Activated naive CD8-positive, alpha-beta T cell treated with anti-CD3 and anti-CD28 coated beads, Interleukin-2, amount 10 ng/mL, durations not matched to agents 7 days and 5 days (primary cell): ENCODE results near the gene TEAD1. TPM values are rescaled to one million over a fixed set of nuclear protein-coding genes. Genes with fewer than 3 reads are reported as not detected.

Experiments used
- ATAC-seq: fragments of 150-1000 bp; cut with Tn5 transposase; one replicate; pipeline ENCODE4 v1.10.0; 2021; ENCODE audit warnings: low read depth, moderate library complexity
- POLR2A ChIA-PET: fragments of 350-600 bp; sonication (Branson Sonifier 250); formaldehyde crosslinking; loops from one replicate; lab custom pipeline; 2021; ENCODE audit warnings: antibody characterized with exemption; lab: Charles Lee
- DNase-seq: peaks from one replicate; pipeline ENCODE4 v3.0.0; 2021
- H3K27ac Mint-ChIP-seq: one replicate; pipeline ENCODE4 v1.8.0; 2022; ENCODE audit warnings: mild to moderate bottlenecking, mixed read lengths
- H3K27me3 Mint-ChIP-seq: one replicate; pipeline ENCODE4 v1.8.0; 2022; ENCODE audit warnings: mild to moderate bottlenecking, moderate library complexity, mixed read lengths
- H3K36me3 Mint-ChIP-seq: one replicate; pipeline ENCODE4 v1.8.0; 2021; ENCODE audit warnings: mild to moderate bottlenecking, mixed read lengths
- H3K4me1 Mint-ChIP-seq: one replicate; pipeline ENCODE4 v1.8.0; 2021; ENCODE audit warnings: mixed read lengths
- H3K4me3 Mint-ChIP-seq: one replicate; pipeline ENCODE4 v1.8.0; 2022; ENCODE audit warnings: mild to moderate bottlenecking, moderate library complexity, mixed read lengths
- H3K9me3 Mint-ChIP-seq: one replicate; pipeline ENCODE4 v1.8.0; 2021; ENCODE audit warnings: mixed read lengths
- total RNA-seq, 2 experiments: library from RNA; stranded (reverse); gene quantifications; one replicate each; pipeline ENCODE4 v1.2.3, GENCODE V29; 2021

Gene TEAD1
- total RNA-seq, 2 experiments from 2014 or later: not detected

GRCh38 chr11:12961615-12962014 is 287.4 kb downstream of the TEAD1 start:
- Mint-ChIP-seq H3K27me3 (peaks cover 26% of the 10 kb centered on the region), H3K4me3 (no peak overlapping the region)

DNA sequence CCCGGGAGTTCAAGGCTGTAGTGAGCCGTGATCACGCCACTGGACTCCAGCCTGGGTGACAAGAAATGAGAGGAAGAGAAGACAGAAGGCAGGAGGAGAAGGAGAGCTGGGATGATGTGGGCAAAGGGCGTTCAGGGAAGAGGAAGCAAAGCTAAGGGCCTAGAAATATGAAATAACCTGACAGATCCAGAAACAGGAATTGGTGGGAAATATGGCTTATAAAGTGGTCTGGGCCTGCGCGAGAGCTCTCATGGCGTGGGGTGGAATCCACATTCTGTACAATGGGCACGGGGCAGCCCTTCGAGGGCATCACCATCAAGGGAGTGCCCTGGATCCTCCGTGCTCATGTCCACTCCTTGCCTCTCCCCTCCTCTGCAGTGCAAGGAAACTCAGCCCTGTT is 288.1 kb downstream of the TEAD1 start:
- H3K36me3 Mint-ChIP-seq: no peaks in the 10 kb centered on the region

More at GRCh38 chr11:12961615-12962014, 287.4 kb downstream of the TEAD1 start:
- no peak overlapping the region for H3K27ac Mint-ChIP-seq
- POLR2A ChIA-PET: no interaction called here
- DNase-seq: no peak
- H3K4me1 Mint-ChIP-seq: peaks cover 7% of the 10 kb centered on the region
- no peaks in the 10 kb centered on the region for H3K36me3 Mint-ChIP-seq
- no peak for ATAC-seq
- no peaks in the 10 kb centered on the region for H3K9me3 Mint-ChIP-seq

GRCh38 chr11:12963051-12963450 is 288.8 kb downstream of the TEAD1 start:
- H3K9me3 Mint-ChIP-seq: no peaks in the 10 kb centered on the region
- POLR2A ChIA-PET: no interaction called here
- no peaks in the 10 kb centered on the region for H3K36me3 Mint-ChIP-seq
- no peak for ATAC-seq
- peaks cover 26% of the 10 kb centered on the region for H3K27me3 Mint-ChIP-seq
- no peak overlapping the region for H3K4me3 Mint-ChIP-seq
- no peak for DNase-seq
- H3K27ac Mint-ChIP-seq: no peak overlapping the region
- H3K4me1 Mint-ChIP-seq: peaks cover 7% of the 10 kb centered on the region

More for the DNA sequence above, 288.1 kb downstream of the TEAD1 start:
- ATAC-seq: no peak
- peaks cover 26% of the 10 kb centered on the region for H3K27me3 Mint-ChIP-seq
- H3K4me1 Mint-ChIP-seq: peaks cover 7% of the 10 kb centered on the region
- no peak overlapping the region for H3K27ac Mint-ChIP-seq
- DNase-seq: no peak
- H3K4me3 Mint-ChIP-seq: no peak overlapping the region
- POLR2A ChIA-PET: no interaction called here
- H3K9me3 Mint-ChIP-seq: no peaks in the 10 kb centered on the region

DNA sequence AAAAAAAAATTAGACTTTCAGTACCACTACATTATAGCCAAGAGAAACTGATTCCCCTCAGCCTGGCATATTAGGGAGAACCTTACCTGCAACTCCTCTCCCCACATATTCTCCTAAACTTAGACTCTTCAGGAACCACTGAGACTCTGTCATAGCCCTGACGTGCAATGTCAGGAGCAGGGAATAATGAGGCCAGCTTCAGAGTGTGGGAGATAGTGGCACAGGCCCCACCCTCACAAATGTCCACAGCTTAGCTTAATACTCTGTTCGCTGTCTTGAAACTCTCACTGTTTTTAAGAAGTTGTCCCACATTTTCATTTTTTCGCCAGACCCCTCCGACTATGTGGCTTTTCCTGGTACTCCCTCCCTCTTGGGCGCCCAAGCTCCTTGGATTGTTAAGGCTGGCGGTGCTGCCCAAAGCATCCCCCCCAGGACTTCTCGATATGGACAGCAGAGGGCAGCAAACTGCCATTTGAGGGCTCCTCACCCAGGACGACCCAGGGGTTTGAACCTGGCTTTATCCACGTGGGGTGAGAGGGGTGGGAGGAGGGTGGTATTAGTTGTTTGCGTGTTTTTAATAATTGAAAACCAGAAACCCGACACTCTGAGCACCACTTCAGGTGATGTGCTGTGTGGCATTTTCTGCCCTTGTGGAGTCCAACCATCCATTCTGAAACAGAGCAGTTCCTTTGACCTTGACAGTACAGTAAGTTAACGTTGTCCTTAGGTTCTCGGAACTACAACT is 289.7 kb downstream of the TEAD1 start:
- DNase-seq: peak; percentile 56
- peak; percentile 67 for ATAC-seq
- Mint-ChIP-seq H3K4me1 (peaks cover 7% of the 10 kb centered on the region), H3K27me3 (peaks cover 22% of the 10 kb centered on the region), H3K4me3 (no peak overlapping the region), H3K27ac (no peak overlapping the region), H3K36me3 (no peaks in the 10 kb centered on the region), H3K9me3 (no peaks in the 10 kb centered on the region)
- POLR2A ChIA-PET: no interaction called here

GRCh38 chr11:12964650-12965049 is 290.4 kb downstream of the TEAD1 start:
- Mint-ChIP-seq H3K27ac (no peak overlapping the region), H3K36me3 (no peaks in the 10 kb centered on the region), H3K4me1 (peaks cover 7% of the 10 kb centered on the region), H3K9me3 (no peaks in the 10 kb centered on the region), H3K4me3 (no peak overlapping the region), H3K27me3 (peaks cover 20% of the 10 kb centered on the region)
- no peak for DNase-seq
- ATAC-seq: no peak
- POLR2A ChIA-PET: no interaction called here

- DNase-seq (no peak), ATAC-seq (no peak)
- peaks cover 7% of the 10 kb centered on the region for H3K4me1 Mint-ChIP-seq
- H3K27ac Mint-ChIP-seq: no peak overlapping the region
- POLR2A ChIA-PET: no interaction called here
- no peak overlapping the region for H3K4me3 Mint-ChIP-seq
- no peaks in the 10 kb centered on the region for H3K9me3 Mint-ChIP-seq
- H3K36me3 Mint-ChIP-seq: no peaks in the 10 kb centered on the region
- peaks cover 9% of the 10 kb centered on the region for H3K27me3 Mint-ChIP-seq
These were observed 291.8 kb downstream of the TEAD1 start for GRCh38 chr11:12966002-12966401.

GRCh38 chr11:12968101-12968500 is 293.9 kb downstream of the TEAD1 start:
- no peak overlapping the region for H3K4me3 Mint-ChIP-seq
- no peak overlapping the region for H3K27ac Mint-ChIP-seq
- POLR2A ChIA-PET: no interaction called here
- H3K9me3 Mint-ChIP-seq: no peaks in the 10 kb centered on the region
- H3K27me3 Mint-ChIP-seq: peaks cover 7% of the 10 kb centered on the region
- DNase-seq: no peak
- ATAC-seq: no peak
- H3K36me3 Mint-ChIP-seq: no peaks in the 10 kb centered on the region
- no peaks in the 10 kb centered on the region for H3K4me1 Mint-ChIP-seq

- H3K27me3 Mint-ChIP-seq: peaks cover 5% of the 10 kb centered on the region
- H3K4me1 Mint-ChIP-seq: no peaks in the 10 kb centered on the region
- POLR2A ChIA-PET: no interaction called here
- DNase-seq: no peak
- ATAC-seq: no peak
- H3K9me3 Mint-ChIP-seq: no peaks in the 10 kb centered on the region
- no peaks in the 10 kb centered on the region for H3K36me3 Mint-ChIP-seq
- no peak overlapping the region for H3K27ac Mint-ChIP-seq
- H3K4me3 Mint-ChIP-seq: no peak overlapping the region
These were observed 294.6 kb downstream of the TEAD1 start for GRCh38 chr11:12968826-12969225.

DNA sequence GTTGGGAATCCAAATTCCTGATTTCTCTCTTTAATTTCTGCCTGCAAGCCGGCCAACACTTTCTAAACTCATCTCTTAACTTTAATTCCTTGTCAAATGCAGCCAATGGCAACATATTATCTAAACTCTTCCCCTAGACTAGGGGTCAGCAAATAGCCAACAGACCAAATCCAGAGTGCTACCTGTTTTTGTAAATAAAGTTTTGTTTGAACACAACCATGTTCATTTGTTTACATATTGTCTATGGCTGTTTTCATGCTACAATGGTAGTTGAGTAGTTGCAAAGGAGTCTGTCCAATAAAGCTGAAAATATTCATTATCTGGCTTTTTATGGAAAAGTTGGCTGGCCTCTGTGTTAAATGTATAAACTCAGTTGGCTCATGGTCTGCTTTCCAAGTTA is 297.7 kb downstream of the TEAD1 start:
- ATAC-seq (no peak), DNase-seq (no peak)
- Mint-ChIP-seq H3K36me3 (no peaks in the 10 kb centered on the region), H3K4me3 (no peak overlapping the region), H3K4me1 (no peaks in the 10 kb centered on the region), H3K27ac (no peak overlapping the region), H3K9me3 (no peaks in the 10 kb centered on the region), H3K27me3 (peaks cover 9% of the 10 kb centered on the region)
- POLR2A ChIA-PET: no interaction called here

- H3K4me3 Mint-ChIP-seq: no peak overlapping the region
- ATAC-seq: no peak
- peaks cover 11% of the 10 kb centered on the region for H3K27me3 Mint-ChIP-seq
- H3K9me3 Mint-ChIP-seq: no peaks in the 10 kb centered on the region
- DNase-seq: no peak
- no peaks in the 10 kb centered on the region for H3K4me1 Mint-ChIP-seq
- no peaks in the 10 kb centered on the region for H3K36me3 Mint-ChIP-seq
- POLR2A ChIA-PET: no interaction called here
- H3K27ac Mint-ChIP-seq: no peak overlapping the region
These were observed 299.4 kb downstream of the TEAD1 start for GRCh38 chr11:12973528-12974181.

DNA sequence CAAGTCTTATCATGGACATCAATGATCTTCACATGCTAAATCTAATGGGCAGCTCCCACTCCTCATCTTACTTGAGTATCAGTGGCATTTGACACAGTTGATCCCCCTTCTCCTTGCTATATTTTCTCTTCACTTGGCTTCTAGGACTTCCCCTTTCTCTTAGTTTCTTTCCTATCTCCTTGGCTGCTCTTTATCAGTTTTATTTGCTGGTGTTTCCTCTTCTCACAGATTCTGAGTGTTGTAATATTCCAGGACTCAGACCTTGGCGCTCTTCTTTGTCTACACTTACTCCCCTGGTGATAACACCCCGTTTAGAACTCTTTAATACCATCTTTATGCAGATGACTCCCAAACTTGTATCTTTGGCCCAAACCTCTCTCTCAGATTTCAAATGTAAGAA is 301.0 kb downstream of the TEAD1 start:
- no peaks in the 10 kb centered on the region for H3K9me3 Mint-ChIP-seq
- ATAC-seq: no peak
- H3K4me3 Mint-ChIP-seq: no peak overlapping the region

GRCh38 chr11:12979928-12980689 is 305.9 kb downstream of the TEAD1 start:
- POLR2A ChIA-PET: no interaction called here
- DNase-seq: no peak
- H3K27me3 Mint-ChIP-seq: peaks cover 10% of the 10 kb centered on the region
- H3K4me1 Mint-ChIP-seq: no peaks in the 10 kb centered on the region
- no peaks in the 10 kb centered on the region for H3K9me3 Mint-ChIP-seq
- no peak overlapping the region for H3K4me3 Mint-ChIP-seq
- H3K36me3 Mint-ChIP-seq: no peaks in the 10 kb centered on the region
- no peak for ATAC-seq
- no peak overlapping the region for H3K27ac Mint-ChIP-seq

More for the DNA sequence above, 301.0 kb downstream of the TEAD1 start:
- H3K36me3 Mint-ChIP-seq: no peaks in the 10 kb centered on the region
- no peak overlapping the region for H3K27ac Mint-ChIP-seq
- POLR2A ChIA-PET: no interaction called here
- no peak for DNase-seq
- H3K4me1 Mint-ChIP-seq: no peaks in the 10 kb centered on the region
- H3K27me3 Mint-ChIP-seq: peaks cover 14% of the 10 kb centered on the region

DNA sequence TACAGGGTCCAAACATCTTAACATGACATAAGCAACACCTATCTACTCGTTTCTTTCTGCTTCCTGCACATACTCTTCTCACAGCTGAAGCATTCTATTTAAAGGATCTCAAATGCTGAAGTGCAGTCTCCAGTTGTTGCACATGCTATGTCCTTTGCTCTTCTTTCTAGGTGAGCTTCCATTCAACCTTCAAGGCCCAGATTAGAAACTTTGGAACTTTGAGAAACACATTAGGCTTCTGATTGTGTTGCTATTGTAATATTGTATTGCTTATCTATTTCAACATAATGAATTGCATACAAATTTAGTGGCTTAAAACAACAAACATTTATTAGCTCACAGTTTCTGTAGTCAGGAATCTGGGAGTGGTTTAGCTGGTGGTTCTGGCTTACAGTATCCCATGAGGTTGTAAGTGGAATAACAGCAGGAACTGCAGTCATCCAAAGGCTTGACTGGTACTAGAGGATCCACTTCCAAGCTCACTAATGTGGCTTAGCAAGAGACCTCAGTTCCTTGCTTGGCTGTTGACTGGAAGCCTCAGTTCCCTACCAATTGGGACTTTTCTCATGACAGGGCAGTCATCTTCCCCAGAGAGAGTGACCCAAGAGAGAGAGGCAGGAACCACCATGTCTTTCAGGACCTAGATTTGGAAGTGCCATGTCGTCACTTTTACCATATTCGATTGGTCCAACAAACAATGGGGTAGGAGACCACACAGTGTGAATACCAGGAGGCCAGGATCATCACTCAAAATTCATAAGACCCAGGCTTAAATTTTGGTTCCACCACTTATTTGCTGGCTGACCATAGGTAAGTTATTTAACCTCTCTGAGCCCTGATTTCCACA is 307.7 kb downstream of the TEAD1 start:
- no peak for DNase-seq
- H3K4me1 Mint-ChIP-seq: no peaks in the 10 kb centered on the region
- no peak overlapping the region for H3K4me3 Mint-ChIP-seq
- H3K27me3 Mint-ChIP-seq: peaks cover 10% of the 10 kb centered on the region
- no peaks in the 10 kb centered on the region for H3K9me3 Mint-ChIP-seq
- POLR2A ChIA-PET: no interaction called here
- no peak for ATAC-seq
- no peaks in the 10 kb centered on the region for H3K36me3 Mint-ChIP-seq
- no peak overlapping the region for H3K27ac Mint-ChIP-seq
